C4-2B (cell line): ENCODE results near the gene TXNRD1.
"Not testable (repeated sequence)": the region's sequence is repeated elsewhere in the genome, so short reads cannot be mapped to it uniquely, and the experiment has no call there.

Experiments used
- ZFX ChIP-seq: fragments of 450-650 bp; IDR thresholded peaks from 2 replicates; pipeline ENCODE4 v1.6.1; 2017
- TF ChIP-seq, protein P1 (sequence below): fragments of 450-650 bp; conservative IDR thresholded peaks from 2 replicates; pipeline ENCODE4 v1.5.1; 2017; ENCODE audit warnings: mild to moderate bottlenecking

DNA sequence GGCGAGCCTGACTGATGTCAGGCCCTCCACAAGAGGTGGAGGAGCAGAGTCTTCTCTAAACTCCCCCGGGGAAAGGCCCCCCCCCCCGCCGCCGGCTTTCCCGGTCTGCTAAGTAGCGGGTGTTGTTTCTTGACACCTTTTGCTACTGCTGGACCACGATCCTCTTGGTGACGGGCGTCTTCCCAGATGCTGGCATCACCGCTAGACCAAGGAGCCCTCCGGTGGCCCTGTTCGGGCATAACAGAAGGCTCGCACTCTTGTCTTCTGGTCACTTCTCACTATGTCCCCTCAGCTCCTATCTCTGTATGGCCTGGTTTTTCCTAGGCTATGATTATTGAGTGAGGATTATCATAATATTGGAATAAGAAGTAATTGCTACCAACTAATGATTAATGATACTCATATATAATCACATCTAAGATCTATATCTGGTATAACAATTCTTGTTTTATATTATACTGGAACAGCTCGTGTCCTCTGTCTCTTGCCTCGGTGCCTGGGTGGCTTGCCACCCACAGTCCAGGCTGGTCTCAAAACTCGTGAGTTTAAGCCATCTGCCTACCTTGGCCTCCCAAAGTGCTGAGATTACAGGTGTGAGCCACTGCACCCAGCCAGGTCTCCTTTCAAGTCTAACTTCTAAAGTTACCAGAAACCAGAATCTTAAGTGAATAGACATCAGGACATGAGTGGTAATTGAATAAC lies 78.7 kb downstream of the TXNRD1 start:
- TF ChIP-seq, protein P1, sequence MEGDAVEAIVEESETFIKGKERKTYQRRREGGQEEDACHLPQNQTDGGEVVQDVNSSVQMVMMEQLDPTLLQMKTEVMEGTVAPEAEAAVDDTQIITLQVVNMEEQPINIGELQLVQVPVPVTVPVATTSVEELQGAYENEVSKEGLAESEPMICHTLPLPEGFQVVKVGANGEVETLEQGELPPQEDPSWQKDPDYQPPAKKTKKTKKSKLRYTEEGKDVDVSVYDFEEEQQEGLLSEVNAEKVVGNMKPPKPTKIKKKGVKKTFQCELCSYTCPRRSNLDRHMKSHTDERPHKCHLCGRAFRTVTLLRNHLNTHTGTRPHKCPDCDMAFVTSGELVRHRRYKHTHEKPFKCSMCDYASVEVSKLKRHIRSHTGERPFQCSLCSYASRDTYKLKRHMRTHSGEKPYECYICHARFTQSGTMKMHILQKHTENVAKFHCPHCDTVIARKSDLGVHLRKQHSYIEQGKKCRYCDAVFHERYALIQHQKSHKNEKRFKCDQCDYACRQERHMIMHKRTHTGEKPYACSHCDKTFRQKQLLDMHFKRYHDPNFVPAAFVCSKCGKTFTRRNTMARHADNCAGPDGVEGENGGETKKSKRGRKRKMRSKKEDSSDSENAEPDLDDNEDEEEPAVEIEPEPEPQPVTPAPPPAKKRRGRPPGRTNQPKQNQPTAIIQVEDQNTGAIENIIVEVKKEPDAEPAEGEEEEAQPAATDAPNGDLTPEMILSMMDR: peak; percentile 34
- TF ChIP-seq ZFX: not testable (repeated sequence)
